ENCODE measurements around the gene ACVRL1. TPM values are rescaled to one million over a fixed set of nuclear protein-coding genes. Genes with fewer than 3 reads are reported as not detected.

The ACVRL1 gene
- total RNA-seq, 1 experiment from 2014 or later: not detected

DNA sequence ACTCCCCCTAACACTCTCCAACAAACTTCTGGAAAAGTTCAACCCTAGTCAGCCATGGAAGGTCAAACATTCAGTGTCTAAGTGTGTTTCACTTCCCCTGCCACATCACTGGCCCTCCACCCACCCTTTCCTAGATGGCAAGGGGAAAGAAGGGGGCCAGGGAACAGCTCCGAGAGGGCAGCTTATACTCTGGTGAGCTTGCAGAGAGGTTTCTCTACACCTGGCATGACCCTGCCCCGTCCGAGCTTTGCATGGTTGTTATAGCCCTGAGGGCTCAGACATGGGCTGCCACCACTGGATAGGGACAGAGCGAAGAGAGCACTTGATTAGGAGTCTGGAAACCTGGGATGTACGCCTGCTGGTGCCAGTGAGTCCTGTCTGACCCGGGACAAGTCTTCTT, 4.0 kb downstream of the ACVRL1 start:
- H3K4me3 Mint-ChIP-seq (ENCODE audit: unreplicated experiment): no peak overlapping the region
- H3K27ac Mint-ChIP-seq (ENCODE audit: unreplicated experiment): no peak overlapping the region
- H3K9me3 Mint-ChIP-seq (ENCODE audit: unreplicated experiment): no peaks in the 10 kb centered on the region
- intact Hi-C loops (cut with micrococcal nuclease; ENCODE audit: unreplicated experiment): no loop called here
- H3K36me3 Mint-ChIP-seq (ENCODE audit: insufficient read depth, unreplicated experiment): no peaks in the 10 kb centered on the region
- no peaks in the 10 kb centered on the region for H3K27me3 ChIP-seq (replicated peaks; ENCODE audit: control insufficient read depth, insufficient read depth, low read length)
- no TSS peak for BruUV-seq (replicated peaks)
- POLR2A ChIA-PET: no interaction called here
- CTCF ChIA-PET: interaction anchor here (1.0 kb wide), 1 partner anchor 11 kb away, joined by 4 read pairs; no protein-coding TSS in a partner anchor
- H3K36me3 ChIP-seq (ENCODE audit: control insufficient read depth, insufficient read depth, low read length): no peaks in the 10 kb centered on the region
- no peaks in the 10 kb centered on the region for H3K4me1 ChIP-seq
- H3K4me1 Mint-ChIP-seq (ENCODE audit: low read depth, unreplicated experiment): peaks cover 9% of the 10 kb centered on the region
- no peaks in the 10 kb centered on the region for H3K9me3 ChIP-seq
- no peaks in the 10 kb centered on the region for H3K27me3 Mint-ChIP-seq (ENCODE audit: insufficient read depth, unreplicated experiment)
- no peak for DNase-seq
- no peak overlapping the region for H3K4me3 ChIP-seq (ENCODE audit: low read depth, low read length)
- TF ChIP-seq, protein P1, sequence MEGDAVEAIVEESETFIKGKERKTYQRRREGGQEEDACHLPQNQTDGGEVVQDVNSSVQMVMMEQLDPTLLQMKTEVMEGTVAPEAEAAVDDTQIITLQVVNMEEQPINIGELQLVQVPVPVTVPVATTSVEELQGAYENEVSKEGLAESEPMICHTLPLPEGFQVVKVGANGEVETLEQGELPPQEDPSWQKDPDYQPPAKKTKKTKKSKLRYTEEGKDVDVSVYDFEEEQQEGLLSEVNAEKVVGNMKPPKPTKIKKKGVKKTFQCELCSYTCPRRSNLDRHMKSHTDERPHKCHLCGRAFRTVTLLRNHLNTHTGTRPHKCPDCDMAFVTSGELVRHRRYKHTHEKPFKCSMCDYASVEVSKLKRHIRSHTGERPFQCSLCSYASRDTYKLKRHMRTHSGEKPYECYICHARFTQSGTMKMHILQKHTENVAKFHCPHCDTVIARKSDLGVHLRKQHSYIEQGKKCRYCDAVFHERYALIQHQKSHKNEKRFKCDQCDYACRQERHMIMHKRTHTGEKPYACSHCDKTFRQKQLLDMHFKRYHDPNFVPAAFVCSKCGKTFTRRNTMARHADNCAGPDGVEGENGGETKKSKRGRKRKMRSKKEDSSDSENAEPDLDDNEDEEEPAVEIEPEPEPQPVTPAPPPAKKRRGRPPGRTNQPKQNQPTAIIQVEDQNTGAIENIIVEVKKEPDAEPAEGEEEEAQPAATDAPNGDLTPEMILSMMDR (IDR thresholded peaks at IDR 0.05; ENCODE audit: insufficient read depth in 1 of 2, low read depth in 1 of 2, low read length in 1 of 2, severe bottlenecking in 1 of 2, unreplicated experiment in 1 of 2): no peak

DNA sequence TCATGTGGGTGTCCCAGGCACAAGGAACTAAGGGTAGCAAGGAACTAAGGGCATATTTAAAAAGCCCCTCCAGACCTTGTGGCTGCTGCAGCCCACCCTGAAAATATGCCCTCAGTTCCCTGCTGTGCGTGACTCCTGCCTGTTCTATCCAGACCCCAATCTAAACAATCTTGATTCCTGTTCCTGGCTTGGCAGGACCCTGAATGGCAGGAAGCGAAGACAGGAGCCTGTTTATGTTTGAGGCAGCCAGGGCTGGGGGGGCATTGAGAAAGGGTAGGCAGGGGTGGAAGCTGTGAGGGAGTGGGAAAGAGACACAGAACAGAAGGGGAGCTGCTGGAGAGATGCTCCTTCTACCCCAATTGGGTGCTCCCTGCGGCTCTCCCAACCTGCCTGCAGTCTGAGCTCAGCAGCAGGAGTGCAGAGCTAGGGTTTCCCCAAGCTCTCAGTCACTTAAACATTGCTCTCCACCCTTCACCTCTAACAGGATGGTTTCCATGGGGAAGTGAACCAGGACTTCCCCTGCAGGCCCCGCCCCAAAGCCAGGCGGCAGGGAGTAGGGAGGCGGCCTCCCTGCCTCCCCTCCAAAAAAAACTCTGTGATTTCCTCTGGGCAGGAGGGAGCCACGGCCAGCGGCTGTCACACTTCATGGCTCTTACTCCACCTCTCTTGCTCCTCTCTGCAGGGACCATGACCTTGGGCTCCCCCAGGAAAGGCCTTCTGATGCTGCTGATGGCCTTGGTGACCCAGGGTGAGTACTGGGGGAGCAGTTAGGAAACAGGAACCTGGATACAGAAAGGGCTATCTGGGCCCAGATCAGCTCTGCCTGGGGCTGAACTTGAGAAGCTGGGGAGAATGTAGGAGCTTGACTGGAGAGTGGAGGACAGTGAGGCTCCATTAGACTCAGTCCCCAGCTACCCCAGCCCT, 4.7 kb downstream of the ACVRL1 start:
- H3K9me3 ChIP-seq: no peaks in the 10 kb centered on the region
- peaks cover 9% of the 10 kb centered on the region for H3K4me1 Mint-ChIP-seq (ENCODE audit: low read depth, unreplicated experiment)
- TF ChIP-seq, protein P1 (IDR thresholded peaks at IDR 0.05; ENCODE audit: insufficient read depth in 1 of 2, low read depth in 1 of 2, low read length in 1 of 2, severe bottlenecking in 1 of 2, unreplicated experiment in 1 of 2): no peak
- CTCF ChIA-PET: interaction anchor here (0.5 to 1.0 kb wide), 3 partner anchors 10 to 66 kb away, joined by 3 to 4 read pairs (median 4); no protein-coding TSS in a partner anchor
- H3K4me3 Mint-ChIP-seq (ENCODE audit: unreplicated experiment): no peak overlapping the region
- intact Hi-C loops (cut with micrococcal nuclease; ENCODE audit: unreplicated experiment): no loop called here
- peak in 1 of 2 experiments; percentile 28 for DNase-seq
- H3K27me3 Mint-ChIP-seq (ENCODE audit: insufficient read depth, unreplicated experiment): no peaks in the 10 kb centered on the region
- no peak overlapping the region for H3K4me3 ChIP-seq (ENCODE audit: low read depth, low read length)
- no peaks in the 10 kb centered on the region for H3K36me3 ChIP-seq (ENCODE audit: control insufficient read depth, insufficient read depth, low read length)
- no peaks in the 10 kb centered on the region for H3K4me1 ChIP-seq
- no peaks in the 10 kb centered on the region for H3K9me3 Mint-ChIP-seq (ENCODE audit: unreplicated experiment)
- no peaks in the 10 kb centered on the region for H3K27me3 ChIP-seq (replicated peaks; ENCODE audit: control insufficient read depth, insufficient read depth, low read length)
- POLR2A ChIA-PET: no interaction called here
- BruUV-seq (replicated peaks): no TSS peak
- no peak overlapping the region for H3K27ac Mint-ChIP-seq (ENCODE audit: unreplicated experiment)
- no peaks in the 10 kb centered on the region for H3K36me3 Mint-ChIP-seq (ENCODE audit: insufficient read depth, unreplicated experiment)

DNA sequence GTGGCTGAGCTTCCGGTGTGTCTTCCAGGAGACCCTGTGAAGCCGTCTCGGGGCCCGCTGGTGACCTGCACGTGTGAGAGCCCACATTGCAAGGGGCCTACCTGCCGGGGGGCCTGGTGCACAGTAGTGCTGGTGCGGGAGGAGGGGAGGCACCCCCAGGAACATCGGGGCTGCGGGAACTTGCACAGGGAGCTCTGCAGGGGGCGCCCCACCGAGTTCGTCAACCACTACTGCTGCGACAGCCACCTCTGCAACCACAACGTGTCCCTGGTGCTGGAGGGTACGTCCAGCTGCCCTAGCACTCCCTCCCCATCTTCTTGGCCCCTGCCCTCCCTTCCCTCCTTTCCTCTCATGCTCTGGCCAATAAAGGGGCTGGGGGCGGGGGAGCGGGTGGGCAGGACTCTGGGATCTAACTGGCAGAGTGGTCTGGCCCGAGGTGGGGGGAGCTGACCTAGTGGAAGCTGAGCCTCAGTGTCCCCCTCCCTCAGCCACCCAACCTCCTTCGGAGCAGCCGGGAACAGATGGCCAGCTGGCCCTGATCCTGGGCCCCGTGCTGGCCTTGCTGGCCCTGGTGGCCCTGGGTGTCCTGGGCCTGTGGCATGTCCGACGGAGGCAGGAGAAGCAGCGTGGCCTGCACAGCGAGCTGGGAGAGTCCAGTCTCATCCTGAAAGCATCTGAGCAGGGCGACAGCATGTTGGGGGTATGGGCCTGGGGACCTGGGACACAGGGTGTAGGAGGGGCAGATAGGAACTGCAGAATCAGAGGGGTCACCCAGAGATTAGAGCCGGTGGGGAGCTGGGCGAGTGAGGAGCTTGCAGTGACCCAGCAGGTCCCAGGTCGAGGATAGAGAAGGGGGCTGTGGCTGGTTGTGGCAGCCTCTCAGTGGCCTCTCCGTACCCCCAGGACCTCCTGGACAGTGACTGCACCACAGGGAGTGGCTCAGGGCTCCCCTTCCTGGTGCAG, 6.0 kb downstream of the ACVRL1 start:
- H3K27me3 Mint-ChIP-seq (ENCODE audit: insufficient read depth, unreplicated experiment): no peaks in the 10 kb centered on the region
- H3K36me3 Mint-ChIP-seq (ENCODE audit: insufficient read depth, unreplicated experiment): no peaks in the 10 kb centered on the region
- intact Hi-C loops (cut with micrococcal nuclease; ENCODE audit: unreplicated experiment): no loop called here
- H3K4me1 Mint-ChIP-seq (ENCODE audit: low read depth, unreplicated experiment): peaks cover 9% of the 10 kb centered on the region
- TF ChIP-seq, protein P1 (IDR thresholded peaks at IDR 0.05; ENCODE audit: insufficient read depth in 1 of 2, low read depth in 1 of 2, low read length in 1 of 2, severe bottlenecking in 1 of 2, unreplicated experiment in 1 of 2): peak; percentile 3 to 9
- Histone ChIP-seq H3K9me3 (no peaks in the 10 kb centered on the region), H3K27me3 (replicated peaks; ENCODE audit: control insufficient read depth, insufficient read depth, low read length) (no peaks in the 10 kb centered on the region), H3K4me3 (ENCODE audit: low read depth, low read length) (no peak overlapping the region), H3K4me1 (no peaks in the 10 kb centered on the region), H3K36me3 (ENCODE audit: control insufficient read depth, insufficient read depth, low read length) (no peaks in the 10 kb centered on the region)
- ChIA-PET POLR2A (no interaction called here), CTCF (interaction anchor here (1.0 kb wide), 2 partner anchors 10 to 79 kb away, joined by 3 to 4 read pairs; no protein-coding TSS in a partner anchor)
- BruUV-seq (replicated peaks): no TSS peak
- no peak overlapping the region for H3K27ac Mint-ChIP-seq (ENCODE audit: unreplicated experiment)
- no peak overlapping the region for H3K4me3 Mint-ChIP-seq (ENCODE audit: unreplicated experiment)
- no peaks in the 10 kb centered on the region for H3K9me3 Mint-ChIP-seq (ENCODE audit: unreplicated experiment)
- DNase-seq: peak in 1 of 2 experiments; percentile 28
